ENCODE data around the gene FAM181A.

FAM181A gene

DNA sequence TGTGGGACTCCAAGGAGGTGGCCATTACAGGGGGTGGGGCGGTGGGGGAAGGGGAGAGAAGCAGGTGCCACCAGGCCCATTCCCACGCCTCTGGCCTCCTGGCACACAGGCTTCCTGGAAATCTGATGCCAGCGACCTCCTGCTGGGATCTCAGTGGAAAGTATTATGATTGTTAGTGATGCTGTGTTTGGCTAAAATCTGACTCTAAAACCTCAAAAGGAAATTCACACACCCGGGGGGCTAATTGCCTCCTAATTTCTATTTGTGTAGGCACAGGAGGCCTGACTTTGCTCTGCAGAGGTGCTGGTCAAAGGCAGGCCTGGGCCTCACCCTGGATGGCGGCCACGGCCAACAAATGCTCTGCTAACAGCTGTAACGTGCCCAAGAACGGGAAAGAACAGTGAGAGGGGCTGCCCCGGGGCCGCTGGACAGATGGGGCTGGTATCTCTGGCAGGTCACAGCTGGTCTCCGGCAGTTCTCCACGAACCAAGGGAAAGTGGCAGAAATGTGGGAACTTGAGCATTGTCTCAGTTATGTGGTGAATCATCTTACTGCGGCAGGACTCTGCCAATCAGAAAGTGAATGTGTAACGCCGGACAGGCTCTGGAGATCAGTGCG, 14.3 kb downstream of the FAM181A start:
- Histone ChIP-seq H3K36me3 (ENCODE audit: control insufficient read depth, insufficient read depth, low read length) (no peaks in the 10 kb centered on the region), H3K9me3 (ENCODE audit: control insufficient read depth, low read length) (no peaks in the 10 kb centered on the region), H3K4me3 (ENCODE audit: extremely low read depth, insufficient read depth, low read length, poor library complexity, severe bottlenecking) (no peak overlapping the region), H3K27ac (ENCODE audit: low read depth, low read length, severe bottlenecking) (no peak overlapping the region), H3K4me1 (ENCODE audit: control insufficient read depth, insufficient read depth, low read length, poor library complexity, severe bottlenecking) (peaks cover 13% of the 10 kb centered on the region)
- 78 to 84% methylated on average over 13 of the region's 16 CpGs for WGBS, 2 experiments (ENCODE audit: insufficient coverage in 2 of 2)

DNA sequence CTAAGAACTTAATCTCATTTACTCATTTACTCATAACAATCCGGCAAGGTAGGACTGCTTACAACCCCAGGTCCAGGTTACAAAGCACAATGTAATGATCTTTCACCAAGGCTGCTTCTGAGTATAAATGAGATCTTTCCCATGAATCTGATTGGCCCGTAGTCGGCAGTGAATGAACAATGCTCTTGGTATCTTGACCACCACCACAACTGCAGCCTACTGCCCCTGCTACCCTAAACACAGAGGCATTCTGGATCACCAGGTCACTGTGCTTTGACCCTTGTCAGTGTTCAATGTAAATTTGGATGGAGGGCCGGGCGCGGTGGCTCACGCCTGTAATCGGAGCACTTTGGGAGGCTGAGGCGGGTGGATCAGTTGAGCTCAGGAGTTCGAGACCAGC, 15.9 kb downstream of the FAM181A start:
- Histone ChIP-seq H3K4me1 (ENCODE audit: control insufficient read depth, insufficient read depth, low read length, poor library complexity, severe bottlenecking) (peaks cover 17% of the 10 kb centered on the region), H3K9me3 (ENCODE audit: control insufficient read depth, low read length) (no peaks in the 10 kb centered on the region), H3K27ac (ENCODE audit: low read depth, low read length, severe bottlenecking) (no peak overlapping the region), H3K36me3 (ENCODE audit: control insufficient read depth, insufficient read depth, low read length) (no peaks in the 10 kb centered on the region), H3K4me3 (ENCODE audit: extremely low read depth, insufficient read depth, low read length, poor library complexity, severe bottlenecking) (no peak overlapping the region)
- 90 to 98% methylated on average over 6 to 10 of the region's 10 CpGs for WGBS, 2 experiments (ENCODE audit: insufficient coverage in 2 of 2)

DNA sequence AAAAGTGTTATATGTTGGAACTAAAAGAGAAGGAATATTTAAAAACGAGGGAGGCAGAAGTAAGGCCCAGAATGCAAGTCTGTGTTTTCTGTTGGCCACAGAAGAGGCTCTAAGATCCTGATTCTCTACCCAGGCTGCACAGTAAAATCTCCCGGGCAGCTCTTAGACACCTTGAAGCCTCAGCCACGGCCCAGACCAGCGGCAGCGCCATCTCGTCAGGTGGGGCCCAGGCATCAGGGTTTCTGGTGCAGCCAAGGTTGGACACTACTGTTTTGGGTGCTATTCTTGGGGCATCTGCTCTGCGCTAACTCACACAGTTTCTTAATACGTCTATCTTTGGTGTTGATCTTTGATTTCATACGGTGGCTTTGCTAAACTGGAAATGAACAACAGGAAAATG, 16.8 kb downstream of the FAM181A start:
- H3K36me3 ChIP-seq (ENCODE audit: control insufficient read depth, insufficient read depth, low read length), result no peaks in the 10 kb centered on the region
- no peaks in the 10 kb centered on the region for H3K9me3 ChIP-seq (ENCODE audit: control insufficient read depth, low read length)
- H3K4me1 ChIP-seq (ENCODE audit: control insufficient read depth, insufficient read depth, low read length, poor library complexity, severe bottlenecking), result peaks cover 17% of the 10 kb centered on the region
- WGBS, 2 experiments (ENCODE audit: insufficient coverage in 2 of 2), result 89 to 93% methylated on average over 9 of the region's 9 CpGs
- no peak overlapping the region for H3K4me3 ChIP-seq (ENCODE audit: extremely low read depth, insufficient read depth, low read length, poor library complexity, severe bottlenecking)
- no peak overlapping the region for H3K27ac ChIP-seq (ENCODE audit: low read depth, low read length, severe bottlenecking)

DNA sequence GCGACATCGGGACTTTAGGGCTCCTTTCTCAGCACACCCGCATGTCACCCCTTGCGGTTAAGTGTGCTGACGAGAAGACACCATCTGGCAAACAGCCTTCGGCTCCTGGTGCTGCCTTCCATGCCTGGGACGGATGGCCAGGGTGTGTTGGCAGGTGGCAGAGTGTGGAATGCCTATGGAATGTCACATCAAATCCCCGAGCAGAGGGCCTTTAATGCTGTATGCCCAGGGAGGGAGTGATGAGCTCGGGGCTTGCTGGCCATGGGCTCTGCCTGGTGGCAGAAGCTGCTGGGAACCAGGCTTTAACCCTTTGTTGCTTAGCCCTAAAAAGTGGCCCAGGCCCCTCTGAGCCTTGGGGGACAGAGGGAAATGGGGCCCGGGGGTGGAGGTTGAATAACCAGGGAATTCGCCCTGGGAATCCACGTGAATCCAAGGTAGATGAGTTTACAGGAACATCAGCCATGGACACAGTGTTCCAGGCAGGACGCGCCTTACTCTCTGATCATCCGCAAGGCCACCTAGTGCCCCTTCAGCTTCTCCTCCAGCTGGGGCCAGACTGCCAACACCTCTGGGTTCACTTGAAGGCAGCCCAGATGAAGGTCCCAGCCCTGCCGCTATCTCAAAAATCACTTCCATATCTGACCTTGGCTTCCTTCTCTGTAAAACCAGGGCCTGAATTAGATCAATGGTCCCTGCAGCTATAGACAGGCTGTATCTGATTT, 17.4 kb downstream of the FAM181A start:
- Histone ChIP-seq H3K9me3 (ENCODE audit: control insufficient read depth, low read length) (no peaks in the 10 kb centered on the region), H3K4me3 (ENCODE audit: extremely low read depth, insufficient read depth, low read length, poor library complexity, severe bottlenecking) (no peak overlapping the region), H3K4me1 (ENCODE audit: control insufficient read depth, insufficient read depth, low read length, poor library complexity, severe bottlenecking) (peaks cover 17% of the 10 kb centered on the region), H3K27ac (ENCODE audit: low read depth, low read length, severe bottlenecking) (no peak overlapping the region), H3K36me3 (ENCODE audit: control insufficient read depth, insufficient read depth, low read length) (no peaks in the 10 kb centered on the region)
- 87 to 92% methylated on average over 16 of the region's 16 CpGs for WGBS, 2 experiments (ENCODE audit: insufficient coverage in 2 of 2)

DNA sequence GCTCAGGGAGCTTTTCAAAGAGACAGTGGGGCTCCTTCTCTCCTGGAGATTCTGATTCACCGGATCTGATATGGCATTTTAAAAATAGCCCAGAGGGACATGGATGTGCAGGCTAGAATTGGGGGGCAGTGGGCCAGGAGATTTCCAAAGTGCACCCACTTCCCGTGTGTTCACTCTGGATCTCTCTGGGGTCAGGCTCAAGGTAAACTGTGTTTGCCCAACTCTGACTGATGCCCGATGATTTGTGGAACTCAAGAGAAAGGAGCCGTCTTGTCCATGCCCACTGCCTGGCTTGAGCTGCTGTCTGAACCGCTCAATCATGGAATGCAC, 17.9 kb downstream of the FAM181A start:
- Histone ChIP-seq H3K4me1 (ENCODE audit: control insufficient read depth, insufficient read depth, low read length, poor library complexity, severe bottlenecking) (peaks cover 17% of the 10 kb centered on the region), H3K9me3 (ENCODE audit: control insufficient read depth, low read length) (no peaks in the 10 kb centered on the region), H3K36me3 (ENCODE audit: control insufficient read depth, insufficient read depth, low read length) (no peaks in the 10 kb centered on the region), H3K4me3 (ENCODE audit: extremely low read depth, insufficient read depth, low read length, poor library complexity, severe bottlenecking) (no peak overlapping the region), H3K27ac (ENCODE audit: low read depth, low read length, severe bottlenecking) (no peak overlapping the region)
- 91 to 96% methylated on average over 4 to 5 of the region's 5 CpGs for WGBS, 2 experiments (ENCODE audit: insufficient coverage in 2 of 2)

DNA sequence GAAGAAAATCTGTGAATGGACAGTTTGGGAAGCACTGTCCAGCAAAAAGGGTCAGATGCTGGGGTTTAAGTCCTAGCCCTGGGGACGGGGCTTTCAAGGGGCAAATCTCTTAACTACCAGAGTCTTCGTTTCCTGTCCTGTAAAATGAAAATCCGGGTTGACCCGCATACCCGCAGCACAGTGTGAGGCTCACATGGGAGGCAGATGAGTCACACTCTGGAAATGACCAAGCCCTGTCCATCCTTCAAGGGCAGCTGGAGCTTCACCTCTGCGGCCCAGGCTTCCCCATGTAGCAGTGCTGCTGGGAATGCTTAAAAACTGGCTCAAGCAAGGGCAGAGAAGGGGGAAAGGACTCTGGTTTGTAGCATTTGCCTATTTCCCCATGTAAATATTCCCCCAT, 19.0 kb downstream of the FAM181A start:
- WGBS, 2 experiments (ENCODE audit: insufficient coverage in 2 of 2), result 63 to 78% methylated on average over 5 of the region's 6 CpGs
- no peaks in the 10 kb centered on the region for H3K9me3 ChIP-seq (ENCODE audit: control insufficient read depth, low read length)

DNA sequence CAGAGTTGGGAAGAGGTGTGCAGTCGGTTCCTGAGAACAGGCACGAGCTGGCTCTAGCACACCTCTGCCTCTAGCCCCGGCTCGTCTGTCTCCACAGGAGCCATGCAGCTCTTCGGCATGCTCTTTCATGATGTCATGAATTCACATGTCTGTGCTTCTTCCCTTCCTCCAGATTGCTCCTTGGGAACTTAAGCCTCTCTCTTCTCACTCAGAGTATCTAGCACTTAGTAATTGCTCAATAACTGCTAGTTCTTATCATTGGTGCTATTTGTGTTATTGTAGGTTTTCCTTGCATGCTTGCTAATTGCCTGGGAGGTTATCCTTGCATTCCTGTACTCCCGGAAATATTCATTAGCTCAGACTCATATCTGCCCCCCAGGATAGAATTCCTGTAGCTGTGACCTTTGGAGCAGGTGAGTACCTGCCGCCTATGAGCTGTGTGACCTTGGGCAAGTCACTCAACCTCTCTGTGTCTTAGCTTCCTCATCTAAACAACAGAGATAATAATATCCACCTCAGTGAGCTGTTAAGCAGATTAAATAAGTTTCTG, 19.5 kb downstream of the FAM181A start:
- H3K4me1 ChIP-seq (ENCODE audit: control insufficient read depth, insufficient read depth, low read length, poor library complexity, severe bottlenecking), result peaks cover 17% of the 10 kb centered on the region
- H3K36me3 ChIP-seq (ENCODE audit: control insufficient read depth, insufficient read depth, low read length), result no peaks in the 10 kb centered on the region
- H3K9me3 ChIP-seq (ENCODE audit: control insufficient read depth, low read length), result no peaks in the 10 kb centered on the region
- no peak overlapping the region for H3K27ac ChIP-seq (ENCODE audit: low read depth, low read length, severe bottlenecking)
- 78 to 81% methylated on average over 6 of the region's 7 CpGs for WGBS, 2 experiments (ENCODE audit: insufficient coverage in 2 of 2)
- no peak overlapping the region for H3K4me3 ChIP-seq (ENCODE audit: extremely low read depth, insufficient read depth, low read length, poor library complexity, severe bottlenecking)

More for the DNA sequence above, 19.0 kb downstream of the FAM181A start:
- Histone ChIP-seq H3K4me1 (ENCODE audit: control insufficient read depth, insufficient read depth, low read length, poor library complexity, severe bottlenecking) (peaks cover 17% of the 10 kb centered on the region), H3K27ac (ENCODE audit: low read depth, low read length, severe bottlenecking) (no peak overlapping the region), H3K36me3 (ENCODE audit: control insufficient read depth, insufficient read depth, low read length) (no peaks in the 10 kb centered on the region), H3K4me3 (ENCODE audit: extremely low read depth, insufficient read depth, low read length, poor library complexity, severe bottlenecking) (no peak overlapping the region)

DNA sequence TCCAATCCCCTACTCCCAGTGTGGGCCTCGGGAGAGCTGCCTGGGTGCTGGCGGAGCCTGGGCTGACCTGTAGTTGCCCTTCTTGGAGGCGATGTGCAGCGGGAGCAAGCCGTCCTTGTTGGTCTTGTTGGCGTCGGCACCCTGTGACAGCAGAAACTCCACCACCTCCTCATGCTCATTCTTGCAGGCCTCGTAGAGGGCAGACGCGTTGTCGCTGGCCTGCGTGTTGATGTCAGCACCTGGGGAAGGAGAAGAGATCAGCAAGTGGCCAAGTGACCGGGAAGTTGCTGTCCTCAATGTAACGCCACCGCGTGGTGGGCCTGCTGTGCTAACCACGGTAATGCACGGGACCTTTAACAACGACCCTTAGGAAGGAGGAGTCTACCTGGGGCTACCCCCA, 20.1 kb downstream of the FAM181A start:
- Histone ChIP-seq H3K36me3 (ENCODE audit: control insufficient read depth, insufficient read depth, low read length) (no peaks in the 10 kb centered on the region), H3K4me3 (ENCODE audit: extremely low read depth, insufficient read depth, low read length, poor library complexity, severe bottlenecking) (no peak overlapping the region), H3K4me1 (ENCODE audit: control insufficient read depth, insufficient read depth, low read length, poor library complexity, severe bottlenecking) (peaks cover 17% of the 10 kb centered on the region), H3K9me3 (ENCODE audit: control insufficient read depth, low read length) (no peaks in the 10 kb centered on the region), H3K27ac (ENCODE audit: low read depth, low read length, severe bottlenecking) (no peak overlapping the region)
- 80 to 92% methylated on average over 9 to 19 of the region's 19 CpGs for WGBS, 2 experiments (ENCODE audit: insufficient coverage in 2 of 2)

DNA sequence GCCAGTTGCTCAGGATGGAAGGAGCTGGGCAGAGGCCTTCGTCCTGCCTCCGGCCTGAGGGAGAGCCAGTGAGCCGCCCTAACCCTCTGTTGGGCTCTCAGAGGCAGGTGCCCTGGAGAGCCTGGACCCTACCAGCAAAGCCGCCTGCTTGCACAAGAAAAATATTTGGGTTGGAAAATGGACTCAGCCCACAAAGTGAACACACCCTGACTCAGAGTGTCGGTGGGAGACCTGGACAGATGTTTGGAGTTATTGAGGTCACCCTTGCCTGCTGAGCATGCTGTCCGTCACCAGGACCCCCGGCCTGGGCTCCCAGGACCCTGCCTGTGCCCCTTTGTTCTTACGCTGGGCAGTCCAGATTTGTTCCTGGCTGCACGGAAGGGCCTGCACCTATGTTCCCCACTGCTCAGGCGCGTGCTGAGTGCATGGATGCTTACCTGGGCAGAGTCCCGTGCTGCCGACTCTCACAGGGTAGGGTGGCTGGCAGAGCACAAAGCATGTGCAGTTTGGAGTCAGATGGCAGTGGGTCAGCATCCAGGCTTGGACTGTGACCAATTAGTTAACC, 22.4 kb downstream of the FAM181A start:
- Histone ChIP-seq H3K27ac (ENCODE audit: low read depth, low read length, severe bottlenecking) (no peak overlapping the region), H3K4me3 (ENCODE audit: extremely low read depth, insufficient read depth, low read length, poor library complexity, severe bottlenecking) (no peak overlapping the region), H3K9me3 (ENCODE audit: control insufficient read depth, low read length) (no peaks in the 10 kb centered on the region), H3K36me3 (ENCODE audit: control insufficient read depth, insufficient read depth, low read length) (no peaks in the 10 kb centered on the region), H3K4me1 (ENCODE audit: control insufficient read depth, insufficient read depth, low read length, poor library complexity, severe bottlenecking) (peaks cover 21% of the 10 kb centered on the region)
- WGBS, 2 experiments (ENCODE audit: insufficient coverage in 2 of 2), result 88 to 91% methylated on average over 11 to 13 of the region's 13 CpGs

DNA sequence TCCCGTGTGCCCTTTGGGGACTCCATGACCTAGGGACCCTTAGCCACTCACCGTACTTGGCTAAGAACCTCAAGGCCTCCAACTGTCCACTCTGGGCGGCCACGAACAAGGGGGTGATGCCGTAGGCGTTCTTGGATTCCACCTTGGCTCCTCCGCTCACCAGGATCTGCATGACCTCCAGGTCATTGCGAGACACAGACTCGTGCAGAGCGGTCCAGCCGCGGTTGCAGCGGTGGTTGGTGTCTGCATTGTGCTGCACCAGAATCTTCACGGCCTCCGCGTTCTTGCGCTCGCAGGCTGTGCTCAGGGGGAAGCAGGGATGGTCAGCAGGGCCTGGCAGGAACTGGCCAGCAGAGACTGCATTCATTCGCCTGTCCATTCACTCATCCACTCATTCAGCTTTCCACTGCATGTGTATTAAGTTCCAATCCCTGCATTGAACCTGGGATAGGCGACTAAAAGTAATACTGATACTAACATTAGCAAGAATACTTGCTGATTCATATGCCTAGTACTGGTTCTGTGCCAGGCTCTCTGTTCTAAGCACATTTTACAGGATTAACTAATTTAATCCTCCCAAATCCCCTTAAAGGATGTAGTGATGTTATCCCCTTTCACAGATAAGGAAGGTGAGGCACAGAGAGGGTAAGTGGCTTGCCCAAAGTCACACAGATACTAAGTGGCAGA, 23.9 kb downstream of the FAM181A start:
- H3K9me3 ChIP-seq (ENCODE audit: control insufficient read depth, low read length), result no peaks in the 10 kb centered on the region
- peaks cover 17% of the 10 kb centered on the region for H3K4me1 ChIP-seq (ENCODE audit: control insufficient read depth, insufficient read depth, low read length, poor library complexity, severe bottlenecking)
- H3K27ac ChIP-seq (ENCODE audit: low read depth, low read length, severe bottlenecking), result no peak overlapping the region
- no peak overlapping the region for H3K4me3 ChIP-seq (ENCODE audit: extremely low read depth, insufficient read depth, low read length, poor library complexity, severe bottlenecking)
- H3K36me3 ChIP-seq (ENCODE audit: control insufficient read depth, insufficient read depth, low read length), result no peaks in the 10 kb centered on the region
- 93 to 94% methylated on average over 14 of the region's 20 CpGs for WGBS, 2 experiments (ENCODE audit: insufficient coverage in 2 of 2)

All from mesodermal cell (in vitro differentiated cells).